HCT116 (cell line): Measurements from ENCODE around the gene NEMP1. TPM values are rescaled to one million over a fixed set of nuclear protein-coding genes. Genes with fewer than 3 reads are reported as not detected.
A peak's percentile ranks its signal among the peaks of the same experiment; 100 is the strongest.

Experiments
- ATAC-seq: fragments of 200-7000 bp; cut with Tn5 transposase; 2 replicates; pipeline ENCODE4 v1.9.1; 2020; ENCODE audit warnings: mild to moderate bottlenecking, moderate library complexity
- BruUV-seq: library from RNA; stranded (reverse); fragments of 400-500 nt; replicated peaks from 2 replicates; lab custom pipeline; 2021; lab: Mats Ljungman, UMichigan
- CTCF ChIA-PET: fragments of 300-600 bp; sonication (Branson Sonifier 250); formaldehyde crosslinking; loops from one replicate; lab custom pipeline; 2021; ENCODE audit warnings: antibody characterized with exemption; lab: Charles Lee
- POLR2A ChIA-PET: fragments of 300-600, 350-600 bp; sonication (Branson Sonifier 250); formaldehyde crosslinking; loops from one replicate; lab custom pipeline; 2021; ENCODE audit warnings: antibody characterized with exemption; lab: Charles Lee
- RAD21 ChIA-PET, 2 experiments: fragments of 300-600 bp; sonication (Branson Sonifier 250); formaldehyde crosslinking; loops; one replicate each; lab custom pipeline; 2023; ENCODE audit warnings: low total read pairs in 2 of 2; ENCODE audit not compliant: uncharacterized antibody in 2 of 2, unreplicated experiment in 2 of 2, low non-redundant PET in 1 of 2; lab: Charles Lee
- DNase-seq: peaks from one replicate; pipeline ENCODE4 v3.0.0-alpha.2; 2010; ENCODE audit warnings: low read depth, low spot score
- H2AFZ ChIP-seq: fragments of 200-600 bp; shearing (Covaris generic), sonication (generic); 2 replicates; pipeline ENCODE4 v1.6.1; 2017; ENCODE audit warnings: low read depth, mixed run types, mixed read lengths, antibody characterized with exemption, low read length; ENCODE audit not compliant: poor library complexity, severe bottlenecking
- H3K27ac ChIP-seq: 2 replicates; pipeline ENCODE4 v1.5.1; 2012; ENCODE audit warnings: low read depth, low read length
- H3K27me3 ChIP-seq: fragments of 200-600 bp; sonication (generic); 2 replicates; pipeline ENCODE4 v1.6.1; 2016; ENCODE audit warnings: mixed run types, low read length, mixed read lengths; ENCODE audit not compliant: insufficient read depth
- H3K36me3 ChIP-seq, 2 experiments: fragments of 200-500 bp in 1 of 2; fragments of 200-600 bp in 1 of 2; sonication (Bioruptor generic) in 1 of 2; sonication (generic) in 1 of 2; 2 replicates each; pipeline versions ENCODE4 v1.5.1 to v1.6.1; 2014 to 2016; ENCODE audit warnings: low read length in 2 of 2, inconsistent platforms in 1 of 2, mixed read lengths in 1 of 2, mixed run types in 1 of 2; ENCODE audit not compliant: insufficient read depth in 2 of 2, control insufficient read depth in 1 of 2
- H3K4me1 ChIP-seq, 2 experiments: fragments of 200-600 bp in 1 of 2; sonication (generic) in 1 of 2; 2 replicates each; pipeline versions ENCODE4 v1.5.1 to v1.6.1; 2012 to 2017; ENCODE audit warnings: low read length in 2 of 2, inconsistent platforms in 1 of 2, mild to moderate bottlenecking in 1 of 2, mixed read lengths in 1 of 2, mixed run types in 1 of 2, moderate library complexity in 1 of 2; ENCODE audit not compliant: insufficient read depth in 2 of 2, control insufficient read depth in 1 of 2
- H3K4me2 ChIP-seq: fragments of 200-600 bp; sonication (generic); 2 replicates; pipeline ENCODE4 v1.6.1; 2017; ENCODE audit warnings: mixed run types, low read length, mixed read lengths
- H3K4me3 ChIP-seq, 2 experiments: fragments of 200-600 bp in 1 of 2; sonication (generic) in 1 of 2; replicated peaks in 1 of 2; 2 replicates each; pipeline ENCODE4 v1.5.1; 2011 to 2016; ENCODE audit warnings: low read length in 2 of 2, control low read depth in 1 of 2, low read depth in 1 of 2, mild to moderate bottlenecking in 1 of 2, mixed read lengths in 1 of 2, mixed run types in 1 of 2
- H3K79me2 ChIP-seq: fragments of 200-600 bp; sonication (generic); 2 replicates; pipeline ENCODE4 v1.6.1; 2017; ENCODE audit warnings: mild to moderate bottlenecking, mixed run types, low read length, moderate library complexity, mixed read lengths; ENCODE audit not compliant: insufficient read depth
- H3K9ac ChIP-seq: fragments of 200-600 bp; sonication (generic); 2 replicates; pipeline ENCODE4 v1.6.1; 2016; ENCODE audit warnings: low read length, mixed read lengths
- H3K9me2 ChIP-seq: fragments of 200-600 bp; sonication (generic), shearing (Covaris generic); 2 replicates; pipeline ENCODE4 v1.6.1; 2017; ENCODE audit warnings: mixed run types, mild to moderate bottlenecking, moderate library complexity; ENCODE audit not compliant: insufficient read depth
- H3K9me3 ChIP-seq, 2 experiments: fragments of 200-500 bp in 1 of 2; fragments of 200-600 bp in 1 of 2; sonication (Bioruptor generic) in 1 of 2; sonication (generic) in 1 of 2; 2 replicates each; pipeline ENCODE4 v1.6.1; 2014 to 2017; ENCODE audit warnings: low read length in 2 of 2, mixed read lengths in 2 of 2, inconsistent platforms in 1 of 2, low read depth in 1 of 2, mild to moderate bottlenecking in 1 of 2, mixed run types in 1 of 2, moderate library complexity in 1 of 2; ENCODE audit not compliant: control insufficient read depth in 1 of 2, insufficient read depth in 1 of 2
- H4K20me1 ChIP-seq: fragments of 200-600 bp; sonication (generic), shearing (Covaris generic); 2 replicates; pipeline ENCODE4 v1.6.1; 2017; ENCODE audit warnings: mixed run types, mild to moderate bottlenecking, moderate library complexity; ENCODE audit not compliant: insufficient read depth
- FOSL1 ChIP-seq: IDR thresholded peaks from 2 replicates; pipeline ENCODE4 v1.6.1; 2012; ENCODE audit warnings: low read depth
- POLR2A ChIP-seq: IDR thresholded peaks from 2 replicates; pipeline ENCODE4 v1.7.0; 2011; ENCODE audit warnings: borderline replicate concordance; ENCODE audit not compliant: insufficient read depth, insufficient read length; ENCODE audit errors: extremely low read depth
- POLR2AphosphoS5 ChIP-seq: IDR thresholded peaks from 2 replicates; pipeline ENCODE4 v1.6.1; 2011; ENCODE audit warnings: mild to moderate bottlenecking, low read depth, low read length, moderate library complexity
- YY1 ChIP-seq: IDR thresholded peaks from 2 replicates; pipeline ENCODE4 v1.6.1; 2011; ENCODE audit warnings: low read length, low read depth, moderate library complexity, mild to moderate bottlenecking; ENCODE audit not compliant: insufficient replicate concordance; ENCODE audit errors: extremely low read depth
- ZFX ChIP-seq: fragments of 450-650 bp; IDR thresholded peaks from 2 replicates; pipeline ENCODE4 v1.6.1; 2017
- ZNF274 ChIP-seq: fragments of 200-500 bp; sonication (Bioruptor generic); IDR thresholded peaks from 2 replicates; pipeline ENCODE4 v1.6.1; 2014; ENCODE audit warnings: mild to moderate bottlenecking, low read depth, low read length, inconsistent platforms
- intact Hi-C: fragments of 100-400 bp; cut with micrococcal nuclease; formaldehyde crosslinking; loops from 2 replicates; pipeline ENCODE4 v1.10.0; 2022
- total RNA-seq: library from RNA; stranded (reverse); gene quantifications from one replicate; pipeline ENCODE4 v1.2.1, GENCODE V29; 2021; ENCODE audit not compliant: unreplicated experiment
- TF ChIP-seq, protein P1 (sequence below): IDR thresholded peaks from 2 replicates; pipeline ENCODE4 v1.6.1; 2012; ENCODE audit warnings: low read depth

Gene NEMP1
- total RNA-seq, 1 experiment from 2014 or later, result 35.2 TPM

DNA sequence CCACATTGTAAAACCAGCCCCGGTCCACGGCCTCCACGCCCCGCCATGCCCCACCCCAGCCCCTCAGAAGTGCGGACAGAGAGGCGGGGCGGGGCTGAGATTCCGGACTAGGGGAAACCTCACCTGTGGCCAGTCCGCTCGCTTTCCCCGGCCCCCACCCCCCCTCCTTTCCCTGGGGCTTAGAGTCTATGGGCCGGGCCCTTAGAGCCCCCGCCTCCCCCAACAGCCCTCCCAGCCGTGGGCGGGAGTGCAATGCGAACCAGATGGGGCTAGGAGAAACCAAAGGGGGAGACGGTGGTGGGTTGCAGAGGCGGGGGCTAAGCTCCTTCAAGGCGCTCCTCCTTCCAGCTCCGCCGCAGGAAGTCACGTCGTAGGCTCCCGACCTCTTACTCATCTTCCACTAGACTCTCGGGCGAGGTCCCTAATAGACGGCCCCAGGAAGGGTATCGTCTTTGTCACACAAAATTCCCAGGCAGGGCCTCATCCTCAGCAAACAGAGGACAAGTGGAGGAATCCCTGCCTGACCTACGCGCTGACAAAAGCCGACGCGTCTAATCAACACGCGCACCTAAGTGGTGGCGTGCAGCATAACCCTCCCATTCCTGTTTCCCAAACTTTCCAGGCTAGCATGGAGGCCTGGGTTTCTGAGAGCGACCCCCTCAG, 9.2 kb upstream of the NEMP1 start:
- peak; percentile 63 for TF ChIP-seq YY1
- TF ChIP-seq POLR2A, result peak; percentile 28
- TF ChIP-seq POLR2AphosphoS5, result peak; percentile 53
- no peak for TF ChIP-seq FOSL1
- peak; percentile 33; the same call in 1 of the 2 replicates for TF ChIP-seq ZFX
- Histone ChIP-seq H3K4me3 (peak overlapping the region; percentile 59 to 82), H3K4me2 (peak overlapping the region; percentile 96), H3K9ac (peak overlapping the region; percentile 91), H3K36me3 (peaks cover 7 to 21% of the 10 kb centered on the region in 2 experiments; a peak in 3 of 4 replicates), H3K27me3 (no peaks in the 10 kb centered on the region), H3K9me2 (no peaks in the 10 kb centered on the region), H2AFZ (no peak overlapping the region), H3K27ac (peak overlapping the region; percentile 100), H4K20me1 (no peaks in the 10 kb centered on the region), H3K4me1 (peaks cover 32 to 61% of the 10 kb centered on the region in 2 experiments), H3K79me2 (peaks cover 36% of the 10 kb centered on the region), H3K9me3 (no peaks in the 10 kb centered on the region)
- intact Hi-C loops, result loop anchor here (5.0 kb wide), 1 partner anchor 374 kb away; no protein-coding TSS in a partner anchor
- CTCF ChIA-PET, result interaction anchor here (1.0 to 2.5 kb wide), 2 partner anchors 9 to 24 kb away, joined by 4 to 20 read pairs; partner anchors contain the start of genes NEMP1 and STAT6
- RAD21 ChIA-PET, result interaction anchor here (0.8 to 1.4 kb wide), 4 partner anchors 9 to 451 kb away, joined by 3 to 7 read pairs (median 3); partner anchors contain the start of genes NEMP1 (in 1 of the 2) and STAT6 (in 1 of the 2)
- POLR2A ChIA-PET, result interaction anchor here (0.7 to 4.8 kb wide), 5 partner anchors 9 to 363 kb away, joined by 3 to 50 read pairs (median 3); partner anchors contain the start of genes NACA, NEMP1 and STAT6
- ATAC-seq, result peak; percentile 61
- TSS peak; percentile 80 for BruUV-seq
- DNase-seq, result peak; percentile 85

DNA sequence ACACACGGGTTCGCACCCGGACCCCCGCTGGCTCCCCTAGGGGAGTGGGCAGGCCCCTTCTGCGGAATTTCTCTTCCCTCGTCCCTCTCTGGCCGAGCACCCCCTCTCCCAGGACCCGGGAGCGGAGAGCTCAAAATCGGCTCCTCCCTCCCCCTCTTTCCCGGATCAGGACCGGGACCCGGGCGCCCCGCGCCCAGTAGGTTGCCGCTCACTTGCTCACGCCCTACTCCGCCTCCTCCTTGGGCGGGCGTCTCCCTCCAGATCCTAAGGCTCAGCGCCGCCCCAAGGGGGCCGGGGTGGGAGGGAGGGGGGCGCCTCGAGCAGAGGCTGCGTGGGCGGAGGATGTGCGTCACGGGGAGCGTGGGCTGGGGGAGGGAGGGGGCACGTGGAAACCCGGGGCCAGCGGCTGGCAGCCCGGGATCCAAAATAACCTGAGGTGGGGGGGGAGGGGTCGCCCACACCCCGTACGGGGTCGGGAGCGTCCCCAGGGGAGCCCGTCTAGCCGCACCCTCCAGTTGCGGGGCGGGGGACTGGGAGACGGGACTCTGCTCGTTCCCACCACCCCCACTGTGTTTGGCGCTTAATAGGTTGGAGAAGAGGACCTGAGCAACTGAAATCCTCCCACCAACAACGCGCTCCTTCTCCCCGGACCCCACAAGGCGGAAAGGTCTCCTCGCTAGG, 8.6 kb upstream of the NEMP1 start:
- POLR2A ChIA-PET, result interaction anchor here (0.7 to 4.8 kb wide), 5 partner anchors 8 to 362 kb away, joined by 3 to 50 read pairs (median 3); partner anchors contain the start of genes NACA, NEMP1 and STAT6
- Histone ChIP-seq H3K4me3 (peak overlapping the region; percentile 59 to 82), H3K9me2 (no peaks in the 10 kb centered on the region), H3K9me3 (no peaks in the 10 kb centered on the region), H3K36me3 (peaks cover 4 to 14% of the 10 kb centered on the region in 2 experiments; a peak in 2 of 4 replicates), H3K27ac (peak overlapping the region; percentile 100), H3K27me3 (no peaks in the 10 kb centered on the region), H3K9ac (peak overlapping the region; percentile 91), H3K79me2 (peaks cover 30% of the 10 kb centered on the region), H3K4me2 (peak overlapping the region; percentile 96), H3K4me1 (peaks cover 27 to 55% of the 10 kb centered on the region in 2 experiments), H2AFZ (no peak overlapping the region), H4K20me1 (no peaks in the 10 kb centered on the region)
- RAD21 ChIA-PET, result interaction anchor here in 1 of 2 experiments (0.7 to 1.4 kb wide), 2 partner anchors 24 to 25 kb away, joined by 3 to 7 read pairs; partner anchors contain the start of gene STAT6
- DNase-seq (peak; percentile 77), ATAC-seq (peak; percentile 52)
- TF ChIP-seq POLR2AphosphoS5 (peak; percentile 80), YY1 (peak; percentile 28), ZNF274 (no peak)
- TF ChIP-seq, protein P1, sequence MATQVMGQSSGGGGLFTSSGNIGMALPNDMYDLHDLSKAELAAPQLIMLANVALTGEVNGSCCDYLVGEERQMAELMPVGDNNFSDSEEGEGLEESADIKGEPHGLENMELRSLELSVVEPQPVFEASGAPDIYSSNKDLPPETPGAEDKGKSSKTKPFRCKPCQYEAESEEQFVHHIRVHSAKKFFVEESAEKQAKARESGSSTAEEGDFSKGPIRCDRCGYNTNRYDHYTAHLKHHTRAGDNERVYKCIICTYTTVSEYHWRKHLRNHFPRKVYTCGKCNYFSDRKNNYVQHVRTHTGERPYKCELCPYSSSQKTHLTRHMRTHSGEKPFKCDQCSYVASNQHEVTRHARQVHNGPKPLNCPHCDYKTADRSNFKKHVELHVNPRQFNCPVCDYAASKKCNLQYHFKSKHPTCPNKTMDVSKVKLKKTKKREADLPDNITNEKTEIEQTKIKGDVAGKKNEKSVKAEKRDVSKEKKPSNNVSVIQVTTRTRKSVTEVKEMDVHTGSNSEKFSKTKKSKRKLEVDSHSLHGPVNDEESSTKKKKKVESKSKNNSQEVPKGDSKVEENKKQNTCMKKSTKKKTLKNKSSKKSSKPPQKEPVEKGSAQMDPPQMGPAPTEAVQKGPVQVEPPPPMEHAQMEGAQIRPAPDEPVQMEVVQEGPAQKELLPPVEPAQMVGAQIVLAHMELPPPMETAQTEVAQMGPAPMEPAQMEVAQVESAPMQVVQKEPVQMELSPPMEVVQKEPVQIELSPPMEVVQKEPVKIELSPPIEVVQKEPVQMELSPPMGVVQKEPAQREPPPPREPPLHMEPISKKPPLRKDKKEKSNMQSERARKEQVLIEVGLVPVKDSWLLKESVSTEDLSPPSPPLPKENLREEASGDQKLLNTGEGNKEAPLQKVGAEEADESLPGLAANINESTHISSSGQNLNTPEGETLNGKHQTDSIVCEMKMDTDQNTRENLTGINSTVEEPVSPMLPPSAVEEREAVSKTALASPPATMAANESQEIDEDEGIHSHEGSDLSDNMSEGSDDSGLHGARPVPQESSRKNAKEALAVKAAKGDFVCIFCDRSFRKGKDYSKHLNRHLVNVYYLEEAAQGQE, result no peak
- no TSS peak for BruUV-seq
- intact Hi-C loops, result loop anchor here (5.0 kb wide), 1 partner anchor 375 kb away; no protein-coding TSS in a partner anchor
- CTCF ChIA-PET, result interaction anchor here (1.0 to 2.5 kb wide), 2 partner anchors 8 to 25 kb away, joined by 4 to 20 read pairs; partner anchors contain the start of genes NEMP1 and STAT6
